SU-DHL-6 (cell line): ENCODE measurements around the gene ANKRD44.

Experiments
- H2AFZ ChIP-seq: fragments of 200-600 bp; sonication (generic); 2 replicates; pipeline ENCODE4 v1.6.1; 2014; ENCODE audit warnings: low read depth, mild to moderate bottlenecking, moderate library complexity, mixed read lengths, antibody characterized with exemption, low read length; ENCODE audit not compliant: severe bottlenecking
- H3F3A ChIP-seq: fragments of 200-600 bp; shearing (Covaris generic); 2 replicates; pipeline ENCODE4 v1.6.0; 2016; ENCODE audit warnings: antibody characterized with exemption, mild to moderate bottlenecking; ENCODE audit not compliant: insufficient read depth
- H3K27ac ChIP-seq: fragments of 200-600 bp; sonication (generic); 2 replicates; pipeline ENCODE4 v1.5.1; 2016; ENCODE audit warnings: low read depth, mild to moderate bottlenecking, low read length, moderate library complexity, mixed read lengths
- H3K27me3 ChIP-seq: fragments of 200-600 bp; sonication (generic), shearing (Covaris generic); 2 replicates; pipeline ENCODE4 v1.6.0; 2014; ENCODE audit warnings: mild to moderate bottlenecking, low read length
- H3K36me3 ChIP-seq: fragments of 200-600 bp; sonication (generic); 2 replicates; pipeline ENCODE4 v1.6.1; 2014; ENCODE audit warnings: mild to moderate bottlenecking, low read length, mixed read lengths
- H3K4me2 ChIP-seq: fragments of 300-600, 200-600 bp; shearing (Covaris generic), sonication (generic); 2 replicates; pipeline ENCODE4 v1.6.0; 2014; ENCODE audit warnings: low read length, low read depth, mild to moderate bottlenecking; ENCODE audit not compliant: poor library complexity, severe bottlenecking
- H3K4me3 ChIP-seq: fragments of 200-600 bp; sonication (generic); 2 replicates; pipeline ENCODE4 v1.5.1; 2014; ENCODE audit warnings: antibody characterized with exemption, low read length, mild to moderate bottlenecking, mixed read lengths; ENCODE audit not compliant: insufficient read depth, poor library complexity, severe bottlenecking
- H3K79me2 ChIP-seq: fragments of 200-600 bp; sonication (generic); 2 replicates; pipeline ENCODE4 v1.6.1; 2014; ENCODE audit warnings: mild to moderate bottlenecking, low read length, moderate library complexity; ENCODE audit not compliant: insufficient read depth
- H3K9ac ChIP-seq: fragments of 200-600 bp; sonication (generic); 2 replicates; pipeline ENCODE4 v1.7.0; 2014; ENCODE audit warnings: mild to moderate bottlenecking, low read length
- H3K9me2 ChIP-seq: fragments of 200-600 bp; sonication (generic); replicated peaks from 2 replicates; pipeline ENCODE4 v1.6.1; 2014; ENCODE audit warnings: low read length; ENCODE audit not compliant: insufficient read depth
- H3K9me3 ChIP-seq: fragments of 200-600 bp; sonication (generic); 2 replicates; pipeline ENCODE4 v1.6.1; 2014; ENCODE audit warnings: low read length, mixed read lengths; ENCODE audit not compliant: insufficient read depth
- H4K20me1 ChIP-seq: fragments of 200-600 bp; sonication (generic); 2 replicates; pipeline ENCODE4 v1.6.1; 2014; ENCODE audit warnings: low read depth, mild to moderate bottlenecking, antibody characterized with exemption, low read length, moderate library complexity, mixed read lengths
- CTCF ChIP-seq: fragments of 200-600 bp; sonication (generic); IDR thresholded peaks from one replicate; pipeline ENCODE4 v1.5.1; 2017; ENCODE audit warnings: antibody characterized with exemption, mild to moderate bottlenecking, low read length, moderate library complexity; ENCODE audit not compliant: insufficient read depth, poor library complexity, severe bottlenecking
- EZH2phosphoT487 ChIP-seq: fragments of 200-600 bp; sonication (generic), shearing (Covaris generic); conservative IDR thresholded peaks from 2 replicates; pipeline ENCODE4 v1.6.1; 2018; ENCODE audit warnings: mild to moderate bottlenecking, antibody characterized with exemption, low read length, moderate library complexity, mixed read lengths

ANKRD44 gene

DNA sequence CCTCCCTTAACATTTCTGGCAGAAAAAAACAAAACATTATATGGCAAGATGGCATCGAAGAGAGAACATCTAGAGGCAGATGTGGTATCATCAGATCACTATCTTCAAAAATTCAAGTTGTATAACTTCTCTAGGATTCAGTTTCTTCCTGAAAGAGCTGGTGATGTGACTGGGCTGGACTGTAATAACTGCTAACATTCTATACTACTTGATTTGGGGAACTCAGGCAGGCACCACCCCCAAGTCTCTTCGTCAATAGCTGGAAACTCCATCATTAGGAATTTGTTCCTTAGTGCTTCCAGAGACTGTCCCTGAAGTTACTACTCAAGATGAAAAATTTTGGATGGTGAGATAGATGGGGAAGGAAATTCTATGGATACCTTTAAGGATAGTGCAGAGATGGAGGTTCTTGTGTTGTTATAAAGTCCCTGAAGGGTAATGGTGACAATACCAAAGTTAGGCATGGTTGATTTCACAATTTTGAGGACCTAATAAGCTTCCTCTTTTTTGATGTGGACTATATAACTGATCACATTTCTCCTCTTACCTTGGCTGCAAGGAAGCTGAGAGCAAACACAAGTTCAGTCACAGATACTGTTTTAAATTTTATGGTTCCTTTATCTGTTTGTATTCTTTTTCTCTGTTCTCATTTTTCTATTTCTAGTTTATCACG lies 324.9 kb downstream of the ANKRD44 start:
- Histone ChIP-seq H3K9ac (no peak overlapping the region), H3K9me3 (no peaks in the 10 kb centered on the region), H3K4me3 (no peak overlapping the region), H2AFZ (no peak overlapping the region), H3K27ac (no peak overlapping the region), H3F3A (no peaks in the 10 kb centered on the region), H3K79me2 (no peaks in the 10 kb centered on the region), H3K36me3 (no peaks in the 10 kb centered on the region), H4K20me1 (no peaks in the 10 kb centered on the region), H3K27me3 (no peaks in the 10 kb centered on the region), H3K4me2 (no peak overlapping the region), H3K9me2 (no peaks in the 10 kb centered on the region)
- TF ChIP-seq EZH2phosphoT487 (no peak), CTCF (no peak)

GRCh38 chr2:196984903-196985302 lies 325.7 kb downstream of the ANKRD44 start:
- no peaks in the 10 kb centered on the region for H3K27me3 ChIP-seq
- no peak overlapping the region for H3K9ac ChIP-seq
- no peaks in the 10 kb centered on the region for H3F3A ChIP-seq
- no peak overlapping the region for H3K27ac ChIP-seq
- H2AFZ ChIP-seq = no peak overlapping the region
- no peaks in the 10 kb centered on the region for H3K36me3 ChIP-seq
- no peak overlapping the region for H3K4me2 ChIP-seq
- no peaks in the 10 kb centered on the region for H3K9me3 ChIP-seq
- TF ChIP-seq EZH2phosphoT487 = no peak
- TF ChIP-seq CTCF = no peak
- no peaks in the 10 kb centered on the region for H4K20me1 ChIP-seq
- H3K4me3 ChIP-seq = no peak overlapping the region
- no peaks in the 10 kb centered on the region for H3K79me2 ChIP-seq
- H3K9me2 ChIP-seq = no peaks in the 10 kb centered on the region

GRCh38 chr2:196983934-196984333 lies 326.6 kb downstream of the ANKRD44 start:
- Histone ChIP-seq H3K9me2 (no peaks in the 10 kb centered on the region), H3K36me3 (no peaks in the 10 kb centered on the region), H3K79me2 (no peaks in the 10 kb centered on the region), H2AFZ (no peak overlapping the region), H3F3A (no peaks in the 10 kb centered on the region), H3K4me2 (no peak overlapping the region), H3K27me3 (no peaks in the 10 kb centered on the region), H3K4me3 (no peak overlapping the region), H3K9ac (no peak overlapping the region), H4K20me1 (no peaks in the 10 kb centered on the region), H3K27ac (no peak overlapping the region), H3K9me3 (no peaks in the 10 kb centered on the region)
- TF ChIP-seq EZH2phosphoT487 (no peak), CTCF (no peak)
